Common myeloid progenitor, CD34-positive (primary cell): Measurements from ENCODE around the gene RBFOX2.
"Not testable (repeated sequence)": the region's sequence is repeated elsewhere in the genome, so short reads cannot be mapped to it uniquely, and the experiment has no call there.

Source experiments
- CTCF ChIA-PET: fragments of 350-600 bp; sonication (Branson Sonifier 250); formaldehyde crosslinking; loops from one replicate; lab custom pipeline; 2021; ENCODE audit warnings: antibody characterized with exemption; lab: Charles Lee
- POLR2A ChIA-PET: fragments of 350-600 bp; sonication (Branson Sonifier 250); formaldehyde crosslinking; loops from one replicate; lab custom pipeline; 2021; ENCODE audit warnings: antibody characterized with exemption; lab: Charles Lee
- DNase-seq, 3 donors: peaks; one replicate each; pipeline versions ENCODE4 v3.0.0 to v3.0.0-alpha.2; 2013
- H3K27ac ChIP-seq, 2 experiments: 1 replicate in 1 of 2; 2 replicates in 1 of 2; pipeline ENCODE4 v1.7.0; 2013; ENCODE audit warnings: inconsistent platforms in 2 of 2, low read length in 2 of 2, mild to moderate bottlenecking in 2 of 2, low read depth in 1 of 2, moderate library complexity in 1 of 2; ENCODE audit not compliant: severe bottlenecking in 2 of 2, insufficient read depth in 1 of 2, poor library complexity in 1 of 2
- H3K27me3 ChIP-seq, 5 experiments: replicated peaks in 2 of 5; 1 replicate in 3 of 5; 2 replicates in 2 of 5; pipeline versions ENCODE4 v1.6.1 to v1.7.0; 2013; ENCODE audit warnings: low read length in 4 of 5, mild to moderate bottlenecking in 2 of 5, moderate library complexity in 2 of 5, inconsistent platforms in 1 of 5; ENCODE audit not compliant: insufficient read depth in 5 of 5, control insufficient read depth in 4 of 5
- H3K36me3 ChIP-seq, 4 experiments: 1 replicate in 2 of 4; 2 replicates in 2 of 4; pipeline versions ENCODE4 v1.6.1 to v1.7.0; 2013; ENCODE audit warnings: low read length in 3 of 4, control low read depth in 1 of 4, mild to moderate bottlenecking in 1 of 4; ENCODE audit not compliant: control insufficient read depth in 4 of 4, insufficient read depth in 4 of 4
- H3K4me1 ChIP-seq, 4 experiments: 1 replicate in 3 of 4; 2 replicates in 1 of 4; pipeline versions ENCODE4 v1.6.1 to v1.7.1; 2013; ENCODE audit warnings: low read length in 3 of 4, mild to moderate bottlenecking in 3 of 4, control low read depth in 1 of 4, inconsistent platforms in 1 of 4, moderate library complexity in 1 of 4; ENCODE audit not compliant: control insufficient read depth in 4 of 4, insufficient read depth in 4 of 4; ENCODE audit errors: control extremely low read depth in 1 of 4
- H3K4me3 ChIP-seq, 7 experiments: 1 replicate in 4 of 7; 2 replicates in 3 of 7; pipeline versions ENCODE4 v1.5.1 to v1.7.0; 2013; ENCODE audit warnings: mild to moderate bottlenecking in 7 of 7, low read length in 6 of 7, moderate library complexity in 6 of 7, inconsistent platforms in 2 of 7, low read depth in 2 of 7, control low read depth in 1 of 7; ENCODE audit not compliant: insufficient read depth in 4 of 7, control insufficient read depth in 1 of 7; ENCODE audit errors: extremely low read depth in 1 of 7
- H3K9me3 ChIP-seq, 5 experiments: 1 replicate in 4 of 5; 2 replicates in 1 of 5; pipeline versions ENCODE4 v1.6.1 to v1.7.1; 2013; ENCODE audit warnings: low read length in 4 of 5, mild to moderate bottlenecking in 2 of 5, inconsistent platforms in 1 of 5, low read depth in 1 of 5, moderate library complexity in 1 of 5; ENCODE audit not compliant: control insufficient read depth in 4 of 5, insufficient read depth in 2 of 5; ENCODE audit errors: control extremely low read depth in 1 of 5
- WGBS: methylation state at CpG from one replicate; pipeline ENCODE4 v1.1.5; 2013; ENCODE audit not compliant: insufficient coverage; 5-methylcytosine and 5-hydroxymethylcytosine counted together

The RBFOX2 gene

GRCh38 chr22:35995348-35995747 is 33.3 kb downstream of the RBFOX2 start:
- CTCF ChIA-PET: no interaction called here
- no peak overlapping the region for H3K4me3 ChIP-seq
- H3K4me1 ChIP-seq: no peaks in the 10 kb centered on the region
- POLR2A ChIA-PET: no interaction called here
- WGBS: 100% methylated on average over 7 of the region's 7 CpGs
- H3K36me3 ChIP-seq: no peaks in the 10 kb centered on the region
- H3K27me3 ChIP-seq: no peaks in the 10 kb centered on the region
- H3K27ac ChIP-seq: no peak overlapping the region
- no peak for DNase-seq
- peaks cover 0 to 1% (median 0%) of the 10 kb centered on the region in 5 experiments for H3K9me3 ChIP-seq

- DNase-seq, H3K4me3 ChIP-seq, H3K4me1 ChIP-seq, H3K27ac ChIP-seq, H3K36me3 ChIP-seq, H3K9me3 ChIP-seq, POLR2A ChIA-PET, H3K27me3 ChIP-seq: not testable (repeated sequence)
- CTCF ChIA-PET: interaction anchor here (1.1 kb wide), 1 partner anchor 12 kb away, joined by 3 read pairs; no protein-coding TSS in a partner anchor
- 95% methylated on average over 3 of the region's 5 CpGs for whole genome bisulfite sequencing
Measured at GRCh38 chr22:35993727-35994126, 34.9 kb downstream of the RBFOX2 start.

GRCh38 chr22:35993048-35993714 is 35.4 kb downstream of the RBFOX2 start:
- H3K36me3 ChIP-seq: no peaks in the 10 kb centered on the region
- WGBS: 97% methylated on average over 3 of the region's 3 CpGs
- no peaks in the 10 kb centered on the region for H3K27me3 ChIP-seq
- ChIA-PET POLR2A (no interaction called here), CTCF (interaction anchor here (1.2 to 2.8 kb wide), 2 partner anchors 10 to 59 kb away, joined by 3 to 14 read pairs; no protein-coding TSS in a partner anchor)
- peaks cover 0 to 1% (median 0%) of the 10 kb centered on the region in 5 experiments for H3K9me3 ChIP-seq
- no peak overlapping the region for H3K4me3 ChIP-seq
- H3K4me1 ChIP-seq: no peaks in the 10 kb centered on the region
- DNase-seq: no peak
- H3K27ac ChIP-seq: no peak overlapping the region

- Histone ChIP-seq H3K4me1 (no peaks in the 10 kb centered on the region), H3K27me3 (no peaks in the 10 kb centered on the region), H3K4me3 (no peak overlapping the region), H3K9me3 (peaks cover 0 to 1% (median 0%) of the 10 kb centered on the region in 5 experiments), H3K27ac (no peak overlapping the region), H3K36me3 (no peaks in the 10 kb centered on the region)
- ChIA-PET POLR2A (no interaction called here), CTCF (interaction anchor here (2.8 kb wide), 1 partner anchor 8 kb away, joined by 14 read pairs; no protein-coding TSS in a partner anchor)
- DNase-seq: no peak
- 94% methylated on average over 2 of the region's 2 CpGs for WGBS
Measured at GRCh38 chr22:35991168-35991567, 37.5 kb downstream of the RBFOX2 start.

GRCh38 chr22:35988030-35988429 is 40.6 kb downstream of the RBFOX2 start:
- ChIA-PET CTCF (interaction anchor here (1.2 to 1.3 kb wide), 2 partner anchors 56 to 78 kb away, joined by 3 read pairs; no protein-coding TSS in a partner anchor), POLR2A (interaction anchor here (0.6 kb wide), 2 partner anchors 10 to 50 kb away, joined by 3 to 4 read pairs; no protein-coding TSS in a partner anchor)
- H3K4me3 ChIP-seq: no peak overlapping the region
- H3K27ac ChIP-seq: no peak overlapping the region
- 93% methylated on average over 3 of the region's 4 CpGs for WGBS
- H3K36me3 ChIP-seq: no peaks in the 10 kb centered on the region
- no peaks in the 10 kb centered on the region for H3K27me3 ChIP-seq
- DNase-seq: no peak
- H3K9me3 ChIP-seq: no peaks in the 10 kb centered on the region
- peaks cover 0 to under 1% (median under 1%) of the 10 kb centered on the region in 4 experiments for H3K4me1 ChIP-seq

GRCh38 chr22:35987487-35987886 is 41.1 kb downstream of the RBFOX2 start:
- no peak for DNase-seq
- ChIA-PET POLR2A (interaction anchor here (0.6 kb wide), 1 partner anchor 51 kb away, joined by 3 read pairs; no protein-coding TSS in a partner anchor), CTCF (interaction anchor here (1.2 to 1.3 kb wide), 2 partner anchors 56 to 79 kb away, joined by 3 read pairs; no protein-coding TSS in a partner anchor)
- WGBS: 90% methylated on average over 1 of the region's 1 CpG
- H3K27me3 ChIP-seq: no peaks in the 10 kb centered on the region
- no peak overlapping the region for H3K4me3 ChIP-seq
- peaks cover 0 to 6% (median 5%) of the 10 kb centered on the region in 4 experiments for H3K4me1 ChIP-seq
- no peaks in the 10 kb centered on the region for H3K9me3 ChIP-seq
- H3K27ac ChIP-seq: no peak overlapping the region
- H3K36me3 ChIP-seq: no peaks in the 10 kb centered on the region

- WGBS: 90% methylated on average over 2 of the region's 2 CpGs
- DNase-seq: no peak
- CTCF ChIA-PET: interaction anchor here (1.2 kb wide), 1 partner anchor 45 kb away, joined by 3 read pairs; no protein-coding TSS in a partner anchor
- H3K27me3 ChIP-seq: no peaks in the 10 kb centered on the region
- H3K4me1 ChIP-seq: peaks cover 0 to 12% (median 10%) of the 10 kb centered on the region in 4 experiments
- POLR2A ChIA-PET: no interaction called here
- H3K9me3 ChIP-seq: no peaks in the 10 kb centered on the region
- H3K36me3 ChIP-seq: no peaks in the 10 kb centered on the region
- no peak overlapping the region for H3K27ac ChIP-seq
- no peak overlapping the region for H3K4me3 ChIP-seq
Measured at GRCh38 chr22:35986088-35986487, 42.5 kb downstream of the RBFOX2 start.
